ENCODE measurements around the gene WHRN. TPM values are rescaled to one million over a fixed set of nuclear protein-coding genes. Genes with fewer than 3 reads are reported as not detected.

The WHRN gene
- total and polyA plus RNA-seq, 2 of the 8 experiments (the other 6 are each of a cell fraction or from before 2014, with no cell fraction given), result 4.4 to 7.7 TPM

- TF ChIP-seq TAF7 (optimal IDR thresholded peaks at IDR 0.05; ENCODE audit: borderline replicate concordance, low read depth, low read length), result no peak
- no peak for TF ChIP-seq SUZ12 (IDR thresholded peaks at IDR 0.05; ENCODE audit: low read length)
Observed at GRCh38 chr9:114464281-114465051, 40.8 kb downstream of the WHRN start (continued).

Data from H1 (cell line).